HG03066 (cell line): ENCODE measurements around the gene PASK.
"Not testable (repeated sequence)": the region's sequence is repeated elsewhere in the genome, so short reads cannot be mapped to it uniquely, and the experiment has no call there.

ENCODE experiments used
- ATAC-seq: cut with Tn5 transposase; IDR thresholded peaks from one replicate; pipeline ENCODE4 v1.9.1; 2021; ENCODE audit warnings: low read depth; ENCODE audit not compliant: unreplicated experiment

Gene PASK

GRCh38 chr2:241109210-241110088 lies 39.8 kb downstream of the PASK start:
- ATAC-seq, result no peak

DNA sequence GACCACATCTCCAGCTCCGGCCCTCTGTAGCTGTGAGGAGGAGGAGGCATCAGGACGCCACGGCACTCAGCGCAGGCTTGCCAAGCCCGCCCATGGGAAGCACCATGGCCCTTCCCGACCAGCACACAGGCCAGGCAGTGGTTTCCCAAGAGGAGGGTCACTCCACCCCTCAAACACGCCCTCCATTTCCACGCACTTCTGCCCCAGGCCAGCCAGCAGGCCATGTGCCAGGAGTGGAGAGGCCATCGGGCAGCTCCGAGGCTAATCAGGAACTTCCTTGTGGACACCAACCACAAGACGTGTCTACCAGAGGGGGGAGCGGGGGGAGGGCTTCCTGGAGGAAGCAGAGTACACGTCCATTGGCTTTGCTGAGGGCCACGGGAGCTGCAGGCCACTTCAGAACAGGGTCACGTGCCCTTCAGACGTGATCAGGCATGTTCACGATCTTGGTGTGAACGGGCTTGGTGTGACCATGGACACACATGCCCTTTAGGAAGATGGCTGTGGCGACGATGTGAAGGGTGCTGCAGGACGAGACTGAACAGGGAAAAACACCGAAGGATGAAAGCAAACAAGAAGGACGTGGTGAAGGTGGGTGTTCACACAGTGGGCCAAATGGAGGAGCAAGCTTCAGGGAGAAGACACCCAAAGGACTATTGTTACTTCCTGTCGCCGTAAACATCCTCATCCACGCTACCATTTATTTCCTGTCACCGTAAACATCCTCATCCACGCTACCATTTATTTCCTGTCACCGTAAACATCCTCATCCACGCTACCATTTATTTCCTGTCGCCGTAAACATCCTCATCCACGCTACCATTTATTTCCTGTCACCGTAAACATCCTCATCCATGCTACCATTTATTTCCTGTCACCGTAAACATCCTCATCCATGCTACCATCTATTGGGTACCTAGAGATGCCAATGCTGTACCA lies 40.7 kb downstream of the PASK start:
- ATAC-seq, result no peak

DNA sequence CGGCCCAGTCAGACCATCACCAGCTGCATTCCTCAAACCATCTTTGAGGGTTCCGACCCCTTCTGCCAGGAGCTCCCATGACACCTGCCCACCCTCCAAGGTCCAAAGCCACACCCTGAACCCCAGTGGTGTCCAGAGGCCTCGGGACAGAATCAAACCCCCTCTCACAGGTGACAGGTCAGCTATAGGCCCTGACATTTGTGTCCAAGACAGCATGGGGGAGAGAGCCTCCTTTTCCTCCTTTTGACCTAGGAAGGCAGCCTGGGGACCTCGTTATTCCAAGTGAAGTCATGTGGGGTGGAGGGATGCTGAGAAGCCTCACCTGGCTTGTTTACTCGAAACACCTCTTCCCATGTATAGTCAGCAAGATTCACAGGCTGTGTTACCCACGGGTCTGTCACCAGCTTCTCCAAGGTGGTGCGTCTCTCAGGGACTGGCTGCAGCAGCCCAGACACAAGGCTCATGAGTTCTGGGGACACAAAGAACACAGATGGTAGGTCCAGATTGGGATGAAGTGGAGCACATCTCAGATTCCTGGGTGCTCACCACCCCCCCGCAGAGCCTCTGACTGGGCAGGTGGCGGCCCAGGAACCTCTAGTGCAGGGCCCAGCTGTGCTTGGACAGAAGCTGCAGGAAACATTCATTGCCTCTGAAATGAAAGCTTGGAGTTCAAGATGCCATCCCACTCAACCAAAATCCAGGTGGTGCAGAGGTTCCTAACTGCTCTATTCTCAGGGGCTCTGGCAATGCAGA lies 42.1 kb downstream of the PASK start:
- ATAC-seq, result no peak

- ATAC-seq, result no peak
These were observed 43.6 kb downstream of the PASK start for GRCh38 chr2:241105641-241106040.

- ATAC-seq, result not testable (repeated sequence)
These were observed 44.7 kb downstream of the PASK start for GRCh38 chr2:241104611-241105010.

GRCh38 chr2:241103176-241103595 lies 46.1 kb downstream of the PASK start:
- ATAC-seq, result no peak

- peak; percentile 91 for ATAC-seq
These were observed 47.0 kb downstream of the PASK start, which contains the start of gene MTERF4 for GRCh38 chr2:241102239-241102803. TSS of gene MTERF4 (minus strand) at chr2:241102287. CDS start at chr2:241102273, 14 bp downstream.

- no peak for ATAC-seq
These were observed 50.0 kb downstream of the PASK start for GRCh38 chr2:241099246-241099645.

GRCh38 chr2:241096979-241097378 lies 52.3 kb downstream of the PASK start:
- ATAC-seq, result no peak

GRCh38 chr2:241095594-241096290 lies 53.5 kb downstream of the PASK start:
- ATAC-seq, result no peak

DNA sequence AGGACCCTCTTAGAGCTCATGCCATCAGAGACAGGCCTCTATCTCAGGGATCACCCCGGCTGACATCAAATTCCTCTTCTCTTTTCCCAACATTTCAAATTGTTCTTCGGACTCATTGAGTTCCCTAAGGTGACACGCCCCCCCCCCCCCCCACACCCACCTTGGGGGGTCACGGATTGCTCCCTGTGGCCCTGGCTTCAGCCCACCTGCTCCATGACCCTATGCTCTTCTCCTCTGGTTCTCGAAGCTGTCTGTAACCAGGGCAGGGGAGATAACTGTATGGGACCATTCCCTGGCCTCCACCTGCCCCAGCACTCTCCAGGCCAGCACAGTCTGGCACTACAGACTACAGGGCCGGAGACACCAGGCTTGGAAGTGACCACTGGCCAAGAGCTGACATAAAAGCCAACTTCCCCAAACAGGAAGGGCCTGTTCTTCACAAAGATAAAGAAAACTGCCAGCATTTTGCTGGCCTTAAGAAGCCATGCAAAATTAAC lies 54.3 kb downstream of the PASK start:
- ATAC-seq, result no peak

GRCh38 chr2:241094172-241094571 lies 55.1 kb downstream of the PASK start:
- ATAC-seq, result no peak

DNA sequence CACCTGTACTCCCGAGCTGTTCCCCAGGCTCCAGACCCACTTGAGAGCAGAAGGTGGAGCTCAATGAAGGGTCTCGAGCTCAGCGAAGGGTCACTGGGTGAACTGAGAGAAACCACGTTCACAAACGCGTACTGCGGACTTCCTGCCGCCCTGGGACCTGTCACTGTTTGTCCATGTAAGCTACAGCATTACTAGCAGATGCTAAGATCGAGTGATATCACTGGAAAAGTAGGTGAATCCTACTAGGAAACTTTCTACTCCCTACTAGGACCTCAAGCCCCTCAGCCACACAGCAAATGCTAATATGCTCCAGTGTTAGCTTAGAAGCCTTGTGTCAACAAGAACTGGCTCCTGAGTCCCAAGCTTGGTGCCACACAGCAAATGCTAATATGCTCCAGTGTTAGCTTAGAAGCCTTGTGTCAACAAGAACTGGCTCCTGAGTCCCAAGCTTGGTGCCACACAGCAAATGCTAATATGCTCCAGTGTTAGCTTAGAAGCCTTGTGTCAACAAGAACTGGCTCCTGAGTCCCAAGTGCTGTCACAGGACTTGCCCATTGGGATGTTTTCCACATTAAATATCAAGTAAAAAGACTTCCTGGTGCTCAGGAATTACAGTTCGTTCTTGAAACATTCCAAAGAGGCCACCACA lies 56.0 kb downstream of the PASK start:
- ATAC-seq, result not testable (repeated sequence)

GRCh38 chr2:241092677-241093076 lies 56.6 kb downstream of the PASK start:
- no peak for ATAC-seq

- no peak for ATAC-seq
These were observed 57.4 kb downstream of the PASK start for GRCh38 chr2:241091734-241092445.

DNA sequence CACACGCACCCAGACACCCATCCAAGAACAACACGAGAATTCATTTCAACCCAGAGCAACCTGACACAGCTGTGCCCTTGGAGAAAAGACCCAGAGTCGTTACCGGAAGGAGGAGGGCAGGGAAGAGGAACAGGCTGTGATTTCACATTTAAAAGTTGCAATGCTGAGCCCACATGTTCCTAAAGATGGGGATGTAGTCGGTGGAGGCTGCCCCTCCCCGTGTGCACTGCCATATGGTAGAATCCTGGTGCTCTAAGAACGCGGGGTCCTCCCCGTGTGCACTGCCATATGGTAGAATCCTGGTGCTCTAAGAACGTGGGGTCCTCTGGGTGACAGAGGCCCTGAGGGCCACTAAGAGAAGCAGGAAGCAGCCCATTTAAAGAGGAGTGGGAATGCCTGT lies 58.1 kb downstream of the PASK start:
- no peak for ATAC-seq

DNA sequence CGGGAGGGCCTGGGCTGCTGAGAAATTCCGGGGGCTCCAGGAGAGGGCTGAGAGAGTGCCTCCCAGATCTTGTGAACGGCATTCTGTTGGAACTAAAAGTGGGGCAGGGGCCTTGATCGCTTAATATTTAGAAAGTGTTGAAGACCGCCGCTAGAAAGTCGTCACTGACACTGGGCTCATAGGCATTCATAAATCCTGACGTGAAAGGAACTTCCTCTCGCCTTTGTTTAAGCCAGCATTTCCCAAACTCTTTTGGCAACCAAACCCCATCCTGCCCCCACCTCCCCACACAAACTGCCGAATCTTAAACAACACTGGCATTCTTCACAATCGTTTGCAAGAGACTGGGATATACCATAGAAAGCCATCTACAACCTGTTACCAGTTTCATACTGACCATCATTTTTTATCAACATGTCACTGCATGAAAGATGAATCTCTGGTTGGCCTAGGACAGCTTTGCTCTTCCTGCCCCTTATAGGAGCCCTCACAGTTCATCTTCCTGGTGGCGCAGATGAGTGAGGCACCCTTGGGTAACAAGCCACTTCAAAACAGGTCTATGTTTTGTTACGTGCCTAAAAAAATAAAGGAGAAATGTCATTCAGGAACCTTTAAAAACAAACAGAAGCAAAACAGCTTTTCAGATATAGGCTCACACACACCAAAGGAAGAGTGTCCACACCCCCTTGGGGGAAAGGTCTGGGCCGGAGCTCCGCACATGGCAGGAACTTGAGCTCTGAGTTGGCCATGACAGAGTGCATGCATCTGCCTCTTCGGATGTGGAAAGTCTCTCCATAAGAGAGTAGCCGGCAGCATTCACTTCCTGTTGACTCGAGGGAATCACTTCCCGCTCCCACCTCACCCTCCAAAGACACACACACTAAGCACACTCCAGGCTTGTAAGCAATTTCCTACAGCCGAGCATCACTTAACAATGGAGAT lies 60.2 kb downstream of the PASK start:
- ATAC-seq, result no peak
